RWPE1 (cell line): ENCODE measurements around the gene RAB36.
A peak's percentile ranks its signal among the peaks of the same experiment; 100 is the strongest.

Experiments
- CTCF ChIA-PET: fragments of 350-600 bp; sonication (Branson Sonifier 250); formaldehyde crosslinking; extraction: SDS; loops from one replicate; lab custom pipeline; 2021; lab: Yijun Ruan, JAX
- POLR2A ChIA-PET: fragments of 400-600 bp; formaldehyde crosslinking; extraction: SDS; loops from one replicate; lab custom pipeline; 2020; ENCODE audit warnings: antibody characterized with exemption; ENCODE audit not compliant: low non-redundant PET; lab: Yijun Ruan, JAX
- DNase-seq: peaks from one replicate; pipeline ENCODE4 v3.0.0; 2012; ENCODE audit warnings: low spot score
- H3K27ac ChIP-seq: fragments of 450-650 bp; 2 replicates; pipeline ENCODE4 v1.5.1; 2017
- TF ChIP-seq, protein P1 (sequence below): fragments of 450-650 bp; conservative IDR thresholded peaks from 2 replicates; pipeline ENCODE4 v1.5.1; 2017; ENCODE audit warnings: low read depth, mild to moderate bottlenecking

Gene RAB36

DNA sequence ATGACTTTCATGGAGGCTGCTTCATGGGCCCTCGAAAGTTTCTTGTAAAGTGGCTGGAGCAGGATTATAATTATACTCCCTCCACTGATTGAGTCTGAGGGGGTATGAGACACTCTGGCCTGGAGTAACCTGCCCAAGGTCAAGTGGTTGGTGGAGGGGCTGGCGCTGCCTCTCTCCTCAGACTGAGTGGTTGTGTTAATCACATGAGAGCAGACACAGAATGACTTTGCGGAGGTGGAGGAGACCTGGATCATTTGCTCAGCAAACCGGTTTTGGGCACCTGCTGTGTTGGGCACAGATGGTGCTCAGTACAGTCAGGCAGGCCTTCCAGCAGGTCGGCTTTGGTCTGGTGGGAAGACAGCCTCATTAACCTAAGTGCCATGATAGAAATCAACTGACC lies 46.9 kb downstream of the RAB36 start:
- TF ChIP-seq, protein P1, sequence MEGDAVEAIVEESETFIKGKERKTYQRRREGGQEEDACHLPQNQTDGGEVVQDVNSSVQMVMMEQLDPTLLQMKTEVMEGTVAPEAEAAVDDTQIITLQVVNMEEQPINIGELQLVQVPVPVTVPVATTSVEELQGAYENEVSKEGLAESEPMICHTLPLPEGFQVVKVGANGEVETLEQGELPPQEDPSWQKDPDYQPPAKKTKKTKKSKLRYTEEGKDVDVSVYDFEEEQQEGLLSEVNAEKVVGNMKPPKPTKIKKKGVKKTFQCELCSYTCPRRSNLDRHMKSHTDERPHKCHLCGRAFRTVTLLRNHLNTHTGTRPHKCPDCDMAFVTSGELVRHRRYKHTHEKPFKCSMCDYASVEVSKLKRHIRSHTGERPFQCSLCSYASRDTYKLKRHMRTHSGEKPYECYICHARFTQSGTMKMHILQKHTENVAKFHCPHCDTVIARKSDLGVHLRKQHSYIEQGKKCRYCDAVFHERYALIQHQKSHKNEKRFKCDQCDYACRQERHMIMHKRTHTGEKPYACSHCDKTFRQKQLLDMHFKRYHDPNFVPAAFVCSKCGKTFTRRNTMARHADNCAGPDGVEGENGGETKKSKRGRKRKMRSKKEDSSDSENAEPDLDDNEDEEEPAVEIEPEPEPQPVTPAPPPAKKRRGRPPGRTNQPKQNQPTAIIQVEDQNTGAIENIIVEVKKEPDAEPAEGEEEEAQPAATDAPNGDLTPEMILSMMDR = no peak
- ChIA-PET CTCF (no interaction called here), POLR2A (no interaction called here)
- peak overlapping the region; percentile 73 for H3K27ac ChIP-seq
- no peak for DNase-seq

DNA sequence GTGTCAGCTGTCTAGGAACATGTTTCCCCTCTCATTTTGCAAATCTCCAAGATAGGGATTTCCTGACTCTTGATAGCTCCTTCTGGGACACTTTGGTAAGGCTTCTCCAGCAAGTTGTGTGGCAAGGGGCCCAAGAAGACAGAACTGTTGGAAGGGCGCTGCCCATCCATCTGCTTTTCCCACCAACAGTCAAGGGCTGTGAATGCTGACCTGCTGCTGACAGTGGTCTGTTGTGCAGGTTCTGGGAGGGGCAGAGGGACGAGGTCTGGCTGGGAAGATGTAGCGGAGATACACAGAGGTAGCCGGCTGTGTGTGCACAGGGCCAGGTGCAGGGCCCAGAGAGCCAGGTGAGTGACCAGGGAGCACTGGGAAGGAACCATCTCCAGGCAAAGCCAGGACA lies 47.3 kb downstream of the RAB36 start:
- POLR2A ChIA-PET = no interaction called here
- CTCF ChIA-PET = no interaction called here

DNA sequence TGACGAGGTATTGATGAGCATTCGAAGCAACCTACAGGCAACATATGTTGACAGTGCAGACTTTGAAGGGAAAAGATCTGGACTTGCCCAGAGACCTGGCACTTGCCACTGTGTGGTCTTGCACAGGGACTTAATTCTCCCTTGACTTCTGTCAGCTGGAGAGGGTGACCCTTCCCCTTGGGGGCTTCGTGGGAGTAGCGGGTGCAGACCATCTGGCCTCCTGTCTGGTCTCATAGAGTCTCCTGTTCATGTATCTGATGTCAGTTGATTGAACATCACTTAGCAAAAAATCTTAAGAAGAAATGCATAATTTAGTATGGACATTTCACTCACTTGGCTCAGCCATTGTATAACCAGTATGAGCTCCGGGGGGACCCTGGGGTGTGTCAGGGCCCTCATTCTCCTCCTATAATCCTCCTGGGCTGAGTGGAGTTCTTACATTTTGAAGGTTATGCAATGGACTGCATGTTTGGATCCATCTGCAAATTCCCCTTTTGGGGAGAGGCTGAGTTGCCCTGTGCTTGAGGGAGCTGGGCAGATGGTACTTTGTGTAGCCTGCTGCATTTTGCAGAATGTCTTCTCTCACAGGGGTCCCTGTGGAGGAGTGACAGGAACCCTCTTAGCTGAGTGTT lies 48.0 kb downstream of the RAB36 start:
- DNase-seq = no peak
- TF ChIP-seq, protein P1 = no peak
- ChIA-PET CTCF (interaction anchor here (0.6 kb wide), 1 partner anchor 11 kb away, joined by 3 read pairs; no protein-coding TSS in a partner anchor), POLR2A (no interaction called here)
- H3K27ac ChIP-seq = peak overlapping the region; percentile 73

More for the DNA sequence above, 47.3 kb downstream of the RAB36 start:
- TF ChIP-seq, protein P1 = no peak
- peak overlapping the region; percentile 73 for H3K27ac ChIP-seq
- no peak for DNase-seq

DNA sequence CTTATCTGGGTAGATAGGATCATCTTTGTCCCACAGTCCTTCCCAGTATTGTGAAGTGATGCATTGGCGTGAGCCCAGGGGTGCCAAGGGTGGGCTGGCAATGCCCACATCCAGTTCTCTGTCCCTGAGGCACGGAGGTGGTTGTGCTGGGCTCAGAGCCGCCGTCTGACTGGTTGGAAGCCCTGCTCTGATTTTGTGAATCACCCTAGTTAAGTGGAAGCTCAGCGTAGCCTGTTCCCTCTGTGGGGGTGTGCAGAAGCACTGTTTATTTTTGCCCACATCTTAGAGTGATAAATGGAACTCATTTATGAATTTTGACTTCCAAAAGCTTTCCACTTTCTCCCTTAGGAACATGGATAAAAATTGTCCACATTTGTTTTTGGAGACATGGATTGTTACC lies 48.6 kb downstream of the RAB36 start:
- POLR2A ChIA-PET = no interaction called here
- peak overlapping the region; percentile 73 for H3K27ac ChIP-seq
- TF ChIP-seq, protein P1 = no peak
- no peak for DNase-seq
- CTCF ChIA-PET = interaction anchor here (0.6 kb wide), 1 partner anchor 12 kb away, joined by 3 read pairs; no protein-coding TSS in a partner anchor

DNA sequence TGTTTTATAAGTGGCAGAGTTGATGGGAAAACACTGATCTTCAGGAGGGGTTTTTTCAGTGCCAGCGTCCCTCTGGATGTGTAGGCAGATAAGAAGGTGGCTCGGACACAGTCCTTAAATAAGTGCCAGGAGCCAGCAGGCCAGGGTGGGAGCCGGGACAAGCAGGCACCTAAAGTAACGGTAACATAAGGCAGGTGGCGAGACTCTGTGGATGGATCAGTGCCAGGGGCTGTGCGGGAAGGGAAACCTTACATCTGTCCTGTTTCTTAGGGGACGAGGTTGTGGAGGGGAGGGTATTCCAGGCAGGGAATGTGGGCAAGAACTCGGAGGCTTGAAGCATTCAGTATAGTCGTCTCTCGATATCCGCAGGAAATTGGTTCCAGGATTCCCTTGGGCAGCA lies 50.9 kb downstream of the RAB36 start:
- TF ChIP-seq, protein P1 = no peak
- H3K27ac ChIP-seq = peak overlapping the region; percentile 28
- DNase-seq = no peak
- CTCF ChIA-PET = no interaction called here
- POLR2A ChIA-PET = no interaction called here

DNA sequence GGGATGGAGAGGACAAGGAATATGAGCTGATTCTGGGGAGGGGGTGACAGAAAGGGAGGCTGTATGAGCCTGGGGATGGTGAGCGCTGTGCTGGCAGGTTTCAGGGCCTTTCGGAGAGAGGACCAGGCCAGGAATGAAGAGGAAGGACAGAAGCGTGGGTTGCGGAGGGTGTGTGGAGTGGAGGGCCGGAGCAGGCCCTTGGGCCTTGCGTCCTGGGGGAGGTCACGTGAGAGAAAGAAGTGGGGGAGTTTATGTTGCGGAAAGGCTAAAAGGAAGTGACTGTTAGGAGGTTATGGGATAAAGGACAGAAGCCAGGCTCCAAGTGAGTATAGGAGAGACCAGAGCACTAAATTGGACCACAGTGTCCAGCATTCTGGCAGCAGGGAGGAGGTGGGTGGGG lies 52.6 kb downstream of the RAB36 start:
- ChIA-PET POLR2A (no interaction called here), CTCF (no interaction called here)
- DNase-seq = no peak
- TF ChIP-seq, protein P1 = no peak
- H3K27ac ChIP-seq = peak overlapping the region; percentile 82
